HG03342 (cell line): Measurements from ENCODE around the gene ZSCAN4.

Experiments used
- ATAC-seq: cut with Tn5 transposase; IDR thresholded peaks from one replicate; pipeline ENCODE4 v1.9.1; 2021; ENCODE audit warnings: mild to moderate bottlenecking, moderate library complexity; ENCODE audit not compliant: unreplicated experiment

The ZSCAN4 gene

DNA sequence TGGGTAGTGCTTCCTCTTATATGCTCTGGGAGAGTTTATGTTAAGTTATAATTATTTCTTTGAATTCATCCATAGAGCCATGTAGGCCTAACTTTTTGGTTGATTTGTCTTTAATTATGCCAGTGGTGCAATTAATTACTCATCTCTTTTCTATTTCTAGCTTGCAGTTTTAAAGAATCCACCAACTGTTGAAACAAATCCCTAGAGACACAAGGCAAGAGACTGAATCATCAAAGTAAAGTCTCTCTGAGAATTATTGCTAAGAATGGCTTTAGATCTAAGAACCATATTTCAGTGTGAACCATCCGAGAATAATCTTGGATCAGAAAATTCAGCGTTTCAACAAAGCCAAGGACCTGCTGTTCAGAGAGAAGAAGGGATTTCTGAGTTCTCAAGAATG lies 7.1 kb downstream of the ZSCAN4 start:
- no peak for ATAC-seq

DNA sequence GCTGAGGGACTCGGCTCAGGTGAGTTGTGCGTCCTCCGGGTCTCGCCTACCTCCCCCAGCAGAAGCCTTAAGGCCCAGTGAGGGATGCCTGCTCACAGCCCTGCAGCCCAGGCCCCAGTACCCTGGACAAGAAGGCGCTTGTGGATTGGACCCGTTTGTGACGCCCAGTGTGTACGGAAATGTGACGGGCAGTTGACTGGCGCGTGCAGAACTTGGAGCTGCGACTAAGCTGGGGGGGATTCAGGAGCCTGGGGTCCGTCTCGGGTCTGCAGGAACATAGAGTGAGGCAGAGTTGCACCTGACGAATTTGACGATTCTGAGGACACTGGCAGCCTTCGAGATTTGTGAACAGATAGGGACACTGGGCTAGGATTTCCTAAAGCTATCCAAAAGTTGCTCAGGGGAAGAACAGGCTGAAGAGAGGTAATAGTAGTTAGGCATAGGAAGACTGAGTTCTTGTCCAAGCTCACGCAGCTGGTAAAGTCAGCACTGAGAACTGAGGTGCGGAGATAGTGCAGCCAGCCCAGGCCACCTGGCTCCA lies 13.6 kb downstream of the ZSCAN4 start:
- ATAC-seq = no peak

DNA sequence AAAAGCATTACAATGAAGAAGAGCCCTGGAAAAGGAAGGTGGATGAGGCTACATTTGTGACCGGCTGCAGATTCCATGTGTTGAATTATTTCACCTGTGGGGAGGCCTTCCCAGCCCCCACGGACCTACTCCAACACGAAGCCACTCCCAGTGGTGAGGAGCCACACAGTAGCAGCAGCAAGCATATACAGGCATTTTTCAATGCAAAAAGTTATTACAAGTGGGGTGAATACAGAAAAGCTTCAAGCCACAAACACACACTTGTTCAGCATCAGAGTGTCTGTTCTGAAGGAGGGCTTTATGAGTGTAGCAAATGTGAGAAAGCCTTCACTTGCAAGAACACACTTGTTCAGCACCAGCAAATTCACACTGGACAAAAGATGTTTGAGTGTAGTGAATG lies 18.0 kb downstream of the ZSCAN4 start:
- no peak for ATAC-seq

DNA sequence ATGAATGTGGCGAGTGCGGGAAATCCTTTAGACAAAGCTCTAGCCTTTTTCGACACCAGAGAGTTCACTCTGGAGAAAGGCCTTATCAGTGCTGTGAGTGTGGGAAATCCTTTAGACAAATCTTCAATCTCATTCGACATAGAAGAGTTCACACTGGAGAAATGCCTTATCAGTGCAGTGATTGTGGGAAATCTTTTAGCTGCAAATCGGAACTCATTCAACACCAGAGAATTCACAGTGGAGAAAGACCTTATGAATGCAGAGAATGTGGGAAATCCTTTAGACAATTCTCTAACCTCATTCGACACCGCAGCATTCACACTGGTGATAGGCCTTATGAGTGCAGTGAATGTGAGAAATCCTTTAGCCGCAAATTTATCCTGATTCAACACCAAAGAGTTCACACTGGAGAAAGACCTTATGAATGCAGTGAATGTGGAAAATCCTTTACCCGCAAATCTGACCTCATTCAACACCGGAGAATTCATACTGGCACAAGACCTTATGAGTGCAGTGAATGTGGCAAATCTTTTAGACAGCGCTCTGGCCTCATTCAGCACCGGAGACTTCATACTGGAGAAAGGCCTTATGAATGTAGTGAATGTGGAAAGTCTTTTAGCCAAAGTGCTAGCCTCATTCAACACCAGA lies 18.8 kb downstream of the ZSCAN4 start:
- no peak for ATAC-seq

DNA sequence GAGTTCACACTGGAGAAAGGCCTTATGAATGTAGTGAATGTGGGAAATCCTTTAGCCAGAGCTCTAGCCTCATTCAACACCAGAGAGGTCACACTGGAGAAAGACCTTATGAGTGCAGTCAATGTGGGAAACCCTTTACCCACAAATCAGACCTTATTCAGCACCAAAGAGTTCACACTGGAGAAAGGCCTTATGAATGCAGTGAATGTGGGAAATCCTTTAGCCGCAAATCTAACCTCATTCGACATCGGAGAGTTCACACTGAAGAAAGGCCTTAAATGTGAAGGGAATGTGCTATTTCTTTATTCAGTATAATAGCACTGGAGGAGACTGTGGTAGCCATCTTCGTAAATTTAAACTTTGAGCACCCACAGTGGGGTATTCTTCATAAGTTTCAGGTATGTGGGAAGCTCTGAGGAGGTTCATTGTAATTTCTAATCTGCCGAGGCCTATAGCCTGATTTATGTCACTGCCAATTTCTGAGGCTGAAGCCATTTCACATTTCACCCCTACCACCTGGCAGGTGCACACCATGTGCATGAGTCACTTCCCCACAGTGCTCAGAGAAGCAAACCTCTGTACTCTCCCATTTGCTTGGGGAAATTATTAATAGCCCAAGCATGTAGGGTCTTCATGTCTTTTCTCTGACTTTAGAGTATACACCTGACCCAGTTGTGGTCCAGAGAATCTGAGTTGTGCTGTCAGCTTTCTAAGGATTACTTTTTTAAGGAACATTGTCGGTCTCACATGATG lies 19.5 kb downstream of the ZSCAN4 start:
- no peak for ATAC-seq

DNA sequence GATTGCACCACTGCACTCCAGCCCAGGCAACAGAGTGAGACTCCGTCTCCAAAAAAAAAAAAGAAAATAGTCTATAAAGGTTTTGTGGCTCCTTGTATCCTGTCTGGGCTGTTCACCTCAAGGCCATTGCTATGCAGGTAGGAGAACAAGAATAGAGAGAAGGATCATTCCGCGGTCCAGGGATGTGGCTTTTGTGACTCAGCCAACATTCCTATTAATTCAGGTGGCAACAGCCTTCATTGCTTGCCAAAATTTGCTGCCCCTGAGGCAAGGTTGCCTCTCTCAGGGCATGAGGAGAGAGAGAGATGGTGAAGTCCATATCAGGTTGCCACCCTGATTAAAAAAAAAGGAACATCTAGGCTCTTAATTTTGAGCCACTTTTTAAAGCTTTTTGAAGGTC lies 21.0 kb downstream of the ZSCAN4 start:
- ATAC-seq = no peak

DNA sequence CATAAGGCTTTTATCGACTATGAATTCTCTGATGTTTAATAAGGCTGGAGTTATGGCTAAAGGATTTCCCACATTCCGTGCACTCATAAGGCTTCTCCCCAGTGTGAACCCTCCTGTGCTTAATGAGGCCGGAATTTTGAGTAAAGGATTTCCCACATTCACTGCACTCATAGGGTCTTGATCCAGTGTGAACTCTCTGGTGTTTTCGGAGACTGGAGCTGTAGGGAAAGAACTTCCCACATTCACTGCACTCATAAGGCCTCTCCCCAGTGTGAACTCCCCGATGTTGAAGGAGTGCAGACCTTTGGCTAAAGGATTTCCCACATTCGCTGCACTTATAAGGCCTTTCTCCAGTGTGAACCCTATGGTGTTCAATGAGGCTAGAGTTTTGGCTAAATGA lies 32.9 kb downstream of the ZSCAN4 start:
- ATAC-seq = no peak

DNA sequence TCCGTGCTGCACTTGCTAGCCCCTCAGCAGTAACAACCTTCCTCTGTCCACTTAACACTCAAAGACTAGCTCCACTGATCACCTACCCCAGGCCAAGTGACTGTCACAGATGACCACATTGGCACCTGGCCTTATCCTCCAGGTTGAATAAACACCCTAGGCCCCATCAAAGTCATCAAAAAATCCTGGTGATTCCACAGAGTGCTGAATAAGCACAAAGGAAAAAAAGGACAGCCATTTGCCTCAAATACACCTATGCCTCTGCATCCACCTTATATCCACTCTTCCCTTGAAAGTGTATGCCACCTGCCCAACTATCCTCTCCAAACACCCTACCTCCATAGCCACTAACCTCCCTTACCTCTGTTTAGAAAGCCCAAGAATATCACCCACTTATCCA lies 37.6 kb downstream of the ZSCAN4 start:
- no peak for ATAC-seq

DNA sequence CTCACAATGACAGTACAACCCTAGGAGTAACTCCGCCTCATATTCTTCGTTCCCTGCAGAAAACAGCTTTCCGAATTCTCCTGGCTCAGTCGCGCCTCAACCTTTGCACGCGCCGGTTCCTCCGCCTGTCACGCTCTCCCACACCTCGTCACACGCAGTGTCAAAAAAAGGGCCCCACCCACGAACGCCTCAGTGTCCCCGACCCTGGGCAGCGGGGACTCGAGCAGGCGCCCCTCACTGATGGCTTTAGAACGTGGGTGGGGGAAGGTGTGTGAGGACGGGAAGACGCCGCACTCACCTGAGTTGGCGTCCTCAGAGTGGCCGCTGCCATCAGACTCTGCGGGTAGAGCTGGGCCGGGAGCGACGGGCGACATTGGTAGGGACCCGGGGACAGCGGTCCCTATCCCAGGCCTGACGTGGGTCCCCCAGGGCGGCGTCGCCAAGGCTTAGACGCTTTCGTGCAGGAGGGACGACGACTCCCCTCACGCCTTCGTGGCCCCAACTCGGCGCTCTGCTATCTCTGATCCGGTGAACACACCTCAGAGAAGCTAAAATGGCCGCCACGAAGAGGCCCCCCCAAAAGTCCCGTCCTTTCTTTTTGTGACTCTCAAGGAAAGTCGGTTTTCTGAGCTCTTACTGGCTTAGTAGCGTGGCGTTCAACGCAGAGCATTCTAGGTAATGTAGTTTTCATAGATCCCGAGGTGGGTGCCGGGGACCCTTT lies 40.1 kb downstream of the ZSCAN4 start, which contains the start of gene ZNF154:
Gene ZNF154 (minus strand): TSS at position 564 of the 721 bp plus-strand sequence. CDS start 233 bp downstream, at position 331.
- ATAC-seq = no peak

DNA sequence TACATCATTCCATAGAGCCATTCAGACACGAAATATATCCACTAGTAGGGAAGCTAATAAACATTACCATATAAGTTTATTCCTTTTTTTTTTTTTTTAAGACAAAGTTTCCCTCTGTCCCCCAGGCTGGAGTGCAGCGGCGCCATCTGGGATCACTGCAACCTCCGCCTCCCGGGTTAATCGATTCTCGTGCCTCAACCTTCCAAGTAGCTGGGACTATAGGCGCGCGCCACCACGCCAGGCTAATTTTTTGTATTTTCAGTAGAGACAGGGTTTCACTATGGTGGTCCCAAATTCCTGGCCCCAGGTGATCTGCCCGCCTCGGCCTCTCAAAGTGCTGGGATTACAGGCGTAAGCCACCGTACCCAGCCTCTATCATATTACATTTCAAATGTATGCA lies 40.9 kb downstream of the ZSCAN4 start:
- no peak for ATAC-seq

DNA sequence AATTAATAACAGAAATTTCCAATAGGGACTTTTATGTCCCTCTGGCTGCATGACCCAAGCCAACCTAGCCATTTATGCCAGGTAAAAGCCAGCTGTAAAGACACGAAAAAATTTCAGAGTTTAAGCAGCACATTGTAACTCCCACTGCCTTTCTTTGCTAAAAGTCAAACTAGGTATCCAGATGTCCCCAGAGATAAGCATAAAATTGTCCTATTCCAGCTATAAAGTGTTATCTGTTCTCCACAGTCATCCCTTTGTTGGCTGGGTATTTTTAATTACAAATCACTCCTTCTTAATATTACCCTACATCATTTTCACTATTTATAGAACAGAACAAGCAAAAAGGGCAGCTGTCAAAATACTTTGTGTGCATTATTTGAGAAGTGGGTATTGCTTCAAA lies 43.5 kb downstream of the ZSCAN4 start:
- no peak for ATAC-seq

DNA sequence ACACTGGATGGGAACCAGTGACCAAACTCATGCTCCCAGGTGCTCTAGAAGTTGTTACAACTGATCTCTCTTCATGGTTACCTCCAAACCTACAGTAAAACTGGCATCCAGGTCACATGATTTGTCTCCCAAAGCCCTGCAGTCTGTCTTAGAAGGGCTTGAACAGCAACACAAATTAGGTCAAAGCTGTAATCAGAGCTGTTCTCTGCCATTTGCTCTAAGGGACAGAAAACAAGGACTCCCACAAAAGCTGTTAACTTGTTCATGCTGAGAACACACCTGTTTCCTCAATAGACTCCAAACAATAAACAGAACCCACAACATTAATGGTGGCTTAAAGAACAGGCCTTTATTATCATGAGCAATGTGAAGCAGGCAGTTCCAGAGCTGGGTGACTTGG lies 50.7 kb downstream of the ZSCAN4 start:
- no peak for ATAC-seq

DNA sequence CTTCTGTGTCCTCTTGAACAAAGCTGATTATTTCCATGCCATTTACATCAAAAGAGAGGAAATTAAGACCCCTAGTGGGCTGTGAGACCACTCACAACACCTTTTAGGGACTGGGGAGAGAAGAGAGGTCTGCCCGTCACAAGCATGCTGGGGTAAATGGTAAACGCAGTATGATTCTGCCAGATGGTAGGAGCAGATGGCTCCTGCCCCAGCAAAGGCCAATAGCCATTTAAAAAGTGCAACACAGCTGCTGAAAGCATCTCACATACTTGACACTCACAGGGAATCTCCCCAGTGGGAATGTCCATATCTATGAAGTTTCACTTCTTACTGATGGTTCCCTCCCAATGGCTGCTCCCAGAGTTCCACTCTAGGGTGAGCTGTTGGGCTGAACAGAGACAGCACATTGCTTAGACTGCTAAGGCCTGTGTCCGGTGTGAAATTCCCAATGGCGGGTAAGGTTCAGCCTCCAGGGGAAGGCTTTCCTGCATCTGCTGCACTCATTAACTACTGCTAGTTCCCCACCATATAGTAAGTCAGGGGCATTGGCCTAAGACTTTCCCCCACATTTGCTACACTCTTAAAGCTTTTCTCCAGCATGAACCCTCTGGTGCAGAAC lies 51.3 kb downstream of the ZSCAN4 start:
- ATAC-seq = no peak

DNA sequence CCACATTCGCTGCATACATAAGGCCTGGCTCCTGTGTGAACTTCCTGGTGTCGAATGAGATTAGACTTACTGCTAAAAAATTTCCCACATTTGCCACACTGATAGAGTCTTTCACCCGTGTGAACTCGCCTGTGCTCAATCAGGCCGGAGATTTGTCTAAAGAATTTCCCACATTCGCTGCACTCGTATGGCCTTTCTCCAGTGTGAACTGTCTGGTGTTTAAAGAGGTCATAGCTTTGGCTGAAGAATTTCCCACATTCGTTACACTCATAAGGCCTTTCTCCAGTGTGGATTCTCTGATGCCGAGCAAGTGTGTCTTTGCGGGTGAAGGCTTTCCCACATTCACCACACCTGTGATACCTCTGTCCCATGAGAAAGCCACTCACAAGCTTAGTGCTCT lies 52.1 kb downstream of the ZSCAN4 start:
- ATAC-seq = no peak
